H9 (cell line): ENCODE results near the gene GATA1. TPM values are rescaled to one million over a fixed set of nuclear protein-coding genes. Genes with fewer than 3 reads are reported as not detected.
A peak's percentile ranks its signal among the peaks of the same experiment; 100 is the strongest.

ENCODE experiments used
- DNase-seq: peaks from one replicate; pipeline ENCODE4 v3.0.0-alpha.2; 2017
- H2AFZ ChIP-seq: one replicate; pipeline ENCODE4 v1.6.1; 2013; ENCODE audit warnings: mild to moderate bottlenecking, low read length, control low read depth, moderate library complexity
- H2AK5ac ChIP-seq: 2 replicates; pipeline ENCODE4 v1.6.1; 2013; ENCODE audit warnings: low read length, control low read depth, mixed read lengths; ENCODE audit not compliant: insufficient read length
- H2BK120ac ChIP-seq: one replicate; pipeline ENCODE4 v1.6.1; 2013; ENCODE audit warnings: low read depth, mild to moderate bottlenecking, low read length, control low read depth, inconsistent platforms; ENCODE audit not compliant: poor library complexity, severe bottlenecking
- H2BK12ac ChIP-seq: 2 replicates; pipeline ENCODE4 v1.6.1; 2013; ENCODE audit warnings: low read length, control low read depth, mixed read lengths, low read depth; ENCODE audit not compliant: insufficient read length
- H2BK15ac ChIP-seq: 2 replicates; pipeline ENCODE4 v1.6.1; 2013; ENCODE audit warnings: low read depth, low read length, control low read depth
- H2BK20ac ChIP-seq: one replicate; pipeline ENCODE4 v1.6.1; 2013; ENCODE audit warnings: low read depth, mild to moderate bottlenecking, low read length, control low read depth, inconsistent platforms; ENCODE audit not compliant: poor library complexity, severe bottlenecking
- H2BK5ac ChIP-seq: 2 replicates; pipeline ENCODE4 v1.6.1; 2013; ENCODE audit warnings: low read length, control low read depth, mixed read lengths; ENCODE audit not compliant: insufficient read length
- H3K14ac ChIP-seq: 2 replicates; pipeline ENCODE4 v1.6.1; 2013; ENCODE audit warnings: low read length, control low read depth; ENCODE audit not compliant: insufficient read depth
- H3K18ac ChIP-seq: 2 replicates; pipeline ENCODE4 v1.6.1; 2013; ENCODE audit warnings: low read depth, mild to moderate bottlenecking, mixed read lengths, low read length, control low read depth; ENCODE audit not compliant: insufficient read length
- H3K23ac ChIP-seq: 2 replicates; pipeline ENCODE4 v1.6.1; 2013; ENCODE audit warnings: low read length, control low read depth, mixed read lengths, low read depth; ENCODE audit not compliant: insufficient read length
- H3K23me2 ChIP-seq: 2 replicates; pipeline ENCODE4 v1.6.1; 2013; ENCODE audit warnings: low read depth, mild to moderate bottlenecking, mixed read lengths, low read length, control low read depth; ENCODE audit not compliant: insufficient read length, poor library complexity, severe bottlenecking
- H3K27ac ChIP-seq: 2 replicates; pipeline ENCODE4 v1.5.1; 2013; ENCODE audit warnings: low read length, control low read depth, mixed read lengths, low read depth; ENCODE audit not compliant: insufficient read length
- H3K27me3 ChIP-seq: 2 replicates; pipeline ENCODE4 v1.6.1; 2013; ENCODE audit warnings: low read length, control low read depth, inconsistent platforms; ENCODE audit not compliant: insufficient read depth
- H3K4ac ChIP-seq: 2 replicates; pipeline ENCODE4 v1.6.1; 2013; ENCODE audit warnings: low read depth, mild to moderate bottlenecking, control low read depth, inconsistent platforms, low read length, moderate library complexity
- H3K4me1 ChIP-seq: 2 replicates; pipeline ENCODE4 v1.6.1; 2013; ENCODE audit warnings: low read length, control low read depth, inconsistent platforms; ENCODE audit not compliant: insufficient read depth
- H3K4me2 ChIP-seq: 2 replicates; pipeline ENCODE4 v1.6.1; 2013; ENCODE audit warnings: low read length, control low read depth, mixed read lengths; ENCODE audit not compliant: insufficient read length, insufficient read depth
- H3K56ac ChIP-seq: 2 replicates; pipeline ENCODE4 v1.6.1; 2013; ENCODE audit warnings: low read depth, mild to moderate bottlenecking, mixed read lengths, low read length, control low read depth; ENCODE audit not compliant: insufficient read length
- H3K79me1 ChIP-seq: 2 replicates; pipeline ENCODE4 v1.6.1; 2013; ENCODE audit warnings: low read depth, mild to moderate bottlenecking, moderate library complexity, low read length, control low read depth, inconsistent platforms; ENCODE audit not compliant: insufficient read depth, poor library complexity, severe bottlenecking
- H3K79me2 ChIP-seq: 2 replicates; pipeline ENCODE4 v1.6.1; 2013; ENCODE audit warnings: low read length, control low read depth, inconsistent platforms; ENCODE audit not compliant: insufficient read depth
- H3K9ac ChIP-seq: 2 replicates; pipeline ENCODE4 v1.6.1; 2013; ENCODE audit warnings: low read length, control low read depth, mixed read lengths; ENCODE audit not compliant: insufficient read length; ENCODE audit errors: extremely low read depth
- H3K9me3 ChIP-seq: one replicate; pipeline ENCODE4 v1.6.1; 2013; ENCODE audit warnings: low read depth, low read length, inconsistent platforms; ENCODE audit not compliant: control insufficient read depth
- H3T11ph ChIP-seq: one replicate; pipeline ENCODE4 v1.6.1; 2013; ENCODE audit warnings: mild to moderate bottlenecking, low read length, control low read depth, inconsistent platforms
- H4K20me1 ChIP-seq: one replicate; pipeline ENCODE4 v1.6.1; 2013; ENCODE audit not compliant: control insufficient read depth, insufficient read length, insufficient read depth
- H4K5ac ChIP-seq: 2 replicates; pipeline ENCODE4 v1.6.1; 2013; ENCODE audit warnings: low read depth, mild to moderate bottlenecking, mixed read lengths, low read length, control low read depth; ENCODE audit not compliant: insufficient read length
- H4K8ac ChIP-seq: replicated peaks from 2 replicates; pipeline ENCODE4 v1.6.1; 2013; ENCODE audit warnings: low read length, control low read depth, mixed read lengths, low read depth; ENCODE audit not compliant: insufficient read length
- H4K91ac ChIP-seq: 2 replicates; pipeline ENCODE4 v1.6.1; 2013; ENCODE audit warnings: low read depth, mild to moderate bottlenecking, moderate library complexity, mixed read lengths, low read length, control low read depth; ENCODE audit not compliant: insufficient read length
- H3K27ac Mint-ChIP-seq, 3 experiments: 2 replicates in 2 of 3; 3 replicates in 1 of 3; pipeline ENCODE4 v1.8.0; 2020 to 2021; ENCODE audit warnings: mixed read lengths in 3 of 3, mild to moderate bottlenecking in 1 of 3, moderate library complexity in 1 of 3
- H3K27me3 Mint-ChIP-seq: 2 replicates; pipeline ENCODE4 v1.8.0; 2021; ENCODE audit warnings: low read depth, mild to moderate bottlenecking, moderate library complexity, mixed read lengths
- H3K36me3 Mint-ChIP-seq, 3 experiments: 2 replicates in 2 of 3; 3 replicates in 1 of 3; pipeline ENCODE4 v1.8.0; 2020 to 2021; ENCODE audit warnings: low read depth in 3 of 3, mixed read lengths in 3 of 3; ENCODE audit not compliant: insufficient read depth in 1 of 3
- H3K4me1 Mint-ChIP-seq, 2 experiments: 2 replicates each; pipeline ENCODE4 v1.8.0; 2020; ENCODE audit warnings: mixed read lengths in 2 of 2
- H3K4me3 Mint-ChIP-seq, 2 experiments: 2 replicates in 1 of 2; 3 replicates in 1 of 2; pipeline ENCODE4 v1.8.0; 2020 to 2021; ENCODE audit warnings: mild to moderate bottlenecking in 2 of 2, mixed read lengths in 2 of 2, moderate library complexity in 1 of 2
- H3K9me3 Mint-ChIP-seq, 2 experiments: 2 replicates in 1 of 2; 3 replicates in 1 of 2; pipeline ENCODE4 v1.8.0; 2020; ENCODE audit warnings: mild to moderate bottlenecking in 2 of 2, mixed read lengths in 2 of 2, moderate library complexity in 1 of 2
- CTCF ChIP-seq: fragments of 200-600 bp; sonication (generic); conservative IDR thresholded peaks from 3 replicates; pipeline ENCODE4 v1.8.0; 2021; ENCODE audit warnings: antibody characterized with exemption, mild to moderate bottlenecking
- WGBS: extraction: QIAGEN DNeasy Blood & Tissue Kit; methylation state at CpG from one replicate; pipeline ENCODE4 v1.1.7; 2013; ENCODE audit warnings: missing lambda C conversion rate, low lambda C conversion rate, mixed read lengths; ENCODE audit not compliant: insufficient read length; ENCODE audit errors: extremely low coverage; 5-methylcytosine and 5-hydroxymethylcytosine counted together
- total RNA-seq: library from RNA; stranded (reverse); gene quantifications from 2 replicates; pipeline ENCODE4 v1.2.1, GENCODE V29; 2021

The GATA1 gene
- total RNA-seq, 1 experiment from 2014 or later = not detected

GRCh38 chrX:48785540-48786214 is 713 bp upstream of the GATA1 start:
- Mint-ChIP-seq H3K27me3 (peaks cover 18% of the 10 kb centered on the region), H3K4me3 (peak overlapping the region in 1 of 2 experiments; percentile 42; a peak in 1 of 5 replicates), H3K27ac (peak overlapping the region in 1 of 3 experiments; percentile 51; a peak in 1 of 7 replicates), H3K36me3 (peaks cover 0 to 4% (median 3%) of the 10 kb centered on the region in 3 experiments; a peak in 3 of 7 replicates), H3K9me3 (peaks cover 64 to 83% of the 10 kb centered on the region in 2 experiments), H3K4me1 (0 out of 4 replicates have a peak, but pooled peaks cover 0 to 3% of the 10 kb centered on the region in 2 experiments)
- Histone ChIP-seq H4K91ac (no peak overlapping the region), H3T11ph (no peak overlapping the region), H3K79me1 (no peaks in the 10 kb centered on the region), H3K14ac (no peak overlapping the region), H2BK5ac (no peak overlapping the region), H3K9ac (no peak overlapping the region), H2BK15ac (no peak overlapping the region), H4K5ac (no peak overlapping the region), H2BK12ac (no peak overlapping the region), H3K18ac (no peak overlapping the region), H3K4ac (no peak overlapping the region), H3K56ac (no peak overlapping the region), H2AFZ (no peak overlapping the region), H3K23me2 (no peaks in the 10 kb centered on the region), H3K4me1 (no peaks in the 10 kb centered on the region), H2AK5ac (no peak overlapping the region), H2BK120ac (no peak overlapping the region), H3K9me3 (peaks cover 14% of the 10 kb centered on the region), H3K27ac (no peak overlapping the region), H4K20me1 (no peaks in the 10 kb centered on the region), H4K8ac (no peak overlapping the region), H2BK20ac (no peak overlapping the region), H3K23ac (no peak overlapping the region), H3K27me3 (no peaks in the 10 kb centered on the region), H3K4me2 (no peak overlapping the region), H3K79me2 (no peaks in the 10 kb centered on the region)
- DNase-seq = no peak
- no CpG with 5 or more reads among the region's 16 CpGs for WGBS
- no peak for TF ChIP-seq CTCF
